HCT116 (cell line): ENCODE results near the gene SERAC1.

ENCODE experiments used
- CEBPB ChIP-seq: IDR thresholded peaks from 2 replicates; pipeline ENCODE4 v1.6.1; 2012; ENCODE audit warnings: low read depth
- ELF1 ChIP-seq: IDR thresholded peaks from 2 replicates; pipeline ENCODE4 v1.6.1; 2012; ENCODE audit warnings: low read depth, borderline replicate concordance
- EZH2 ChIP-seq: fragments of 200-600 bp; sonication (generic); IDR thresholded peaks from 2 replicates; pipeline ENCODE4 v1.6.1; 2017; ENCODE audit warnings: antibody characterized with exemption, mixed run types
- EZH2phosphoT487 ChIP-seq: fragments of 200-600 bp; IDR thresholded peaks from 2 replicates; pipeline ENCODE4 v1.6.1; 2018; ENCODE audit warnings: antibody characterized with exemption, borderline replicate concordance
- POLR2A ChIP-seq: IDR thresholded peaks from 2 replicates; pipeline ENCODE4 v1.7.0; 2011; ENCODE audit warnings: borderline replicate concordance; ENCODE audit not compliant: insufficient read depth, insufficient read length; ENCODE audit errors: extremely low read depth
- POLR2AphosphoS5 ChIP-seq: IDR thresholded peaks from 2 replicates; pipeline ENCODE4 v1.6.1; 2011; ENCODE audit warnings: mild to moderate bottlenecking, low read depth, low read length, moderate library complexity
- RAD21 ChIP-seq: IDR thresholded peaks from 2 replicates; pipeline ENCODE4 v1.6.1; 2012; ENCODE audit warnings: low read depth, mild to moderate bottlenecking
- SP1 ChIP-seq: IDR thresholded peaks from 2 replicates; pipeline ENCODE4 v1.6.1; 2012; ENCODE audit warnings: low read depth
- ZFX ChIP-seq: fragments of 450-650 bp; IDR thresholded peaks from 2 replicates; pipeline ENCODE4 v1.6.1; 2017
- TF ChIP-seq, protein P1 (sequence below), 3 experiments: fragments of 200-600 bp in 1 of 3; sonication (generic) in 1 of 3; IDR thresholded peaks in 2 of 3; conservative IDR thresholded peaks in 1 of 3; 2 replicates each; pipeline ENCODE4 v1.5.1; 2012 to 2017; ENCODE audit warnings: low read depth in 2 of 3, low read length in 2 of 3, antibody characterized with exemption in 1 of 3, borderline replicate concordance in 1 of 3, control low read depth in 1 of 3, mild to moderate bottlenecking in 1 of 3, mixed read lengths in 1 of 3, mixed run types in 1 of 3, moderate library complexity in 1 of 3; ENCODE audit not compliant: insufficient read depth in 1 of 3
- TF ChIP-seq, protein P2 (sequence below): IDR thresholded peaks from 2 replicates; pipeline ENCODE4 v1.6.1; 2012

DNA sequence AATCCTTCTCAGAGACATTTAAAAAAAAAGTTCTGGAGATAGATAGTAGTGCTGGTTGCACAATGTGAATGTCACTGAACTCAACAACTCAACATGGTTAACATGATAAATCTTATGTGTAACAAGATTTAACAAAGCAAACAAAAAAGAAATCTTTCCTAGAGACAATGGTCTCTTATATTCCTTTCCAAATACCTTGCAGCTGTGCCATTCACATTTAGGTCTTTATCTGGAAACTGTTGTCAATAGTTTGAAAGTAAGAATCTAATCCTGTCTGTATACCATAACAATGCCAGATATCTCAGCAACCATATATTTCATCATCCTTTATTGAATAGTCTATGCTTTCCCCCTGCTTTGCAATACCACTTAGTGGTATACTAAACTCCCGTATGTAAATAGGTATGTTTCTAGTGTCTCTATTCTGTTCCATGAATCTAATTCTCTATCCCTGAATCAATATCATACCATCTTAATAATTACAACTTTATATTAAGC is 2.1 kb downstream of the SERAC1 start:
- TF ChIP-seq, protein P1, sequence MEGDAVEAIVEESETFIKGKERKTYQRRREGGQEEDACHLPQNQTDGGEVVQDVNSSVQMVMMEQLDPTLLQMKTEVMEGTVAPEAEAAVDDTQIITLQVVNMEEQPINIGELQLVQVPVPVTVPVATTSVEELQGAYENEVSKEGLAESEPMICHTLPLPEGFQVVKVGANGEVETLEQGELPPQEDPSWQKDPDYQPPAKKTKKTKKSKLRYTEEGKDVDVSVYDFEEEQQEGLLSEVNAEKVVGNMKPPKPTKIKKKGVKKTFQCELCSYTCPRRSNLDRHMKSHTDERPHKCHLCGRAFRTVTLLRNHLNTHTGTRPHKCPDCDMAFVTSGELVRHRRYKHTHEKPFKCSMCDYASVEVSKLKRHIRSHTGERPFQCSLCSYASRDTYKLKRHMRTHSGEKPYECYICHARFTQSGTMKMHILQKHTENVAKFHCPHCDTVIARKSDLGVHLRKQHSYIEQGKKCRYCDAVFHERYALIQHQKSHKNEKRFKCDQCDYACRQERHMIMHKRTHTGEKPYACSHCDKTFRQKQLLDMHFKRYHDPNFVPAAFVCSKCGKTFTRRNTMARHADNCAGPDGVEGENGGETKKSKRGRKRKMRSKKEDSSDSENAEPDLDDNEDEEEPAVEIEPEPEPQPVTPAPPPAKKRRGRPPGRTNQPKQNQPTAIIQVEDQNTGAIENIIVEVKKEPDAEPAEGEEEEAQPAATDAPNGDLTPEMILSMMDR (IDR thresholded peaks at IDR 0.05 in 2 of 3, conservative IDR thresholded peaks at IDR 0.05 in 1 of 3; ENCODE audit: borderline replicate concordance in 1 of 3, insufficient read depth in 1 of 3, low read depth in 2 of 3, low read length in 2 of 3): no peak
- TF ChIP-seq CEBPB (no peak), POLR2AphosphoS5 (no peak), RAD21 (no peak), ZFX (no peak), ELF1 (no peak), EZH2phosphoT487 (no peak), SP1 (no peak), EZH2 (no peak), POLR2A (no peak)
- TF ChIP-seq, protein P2, sequence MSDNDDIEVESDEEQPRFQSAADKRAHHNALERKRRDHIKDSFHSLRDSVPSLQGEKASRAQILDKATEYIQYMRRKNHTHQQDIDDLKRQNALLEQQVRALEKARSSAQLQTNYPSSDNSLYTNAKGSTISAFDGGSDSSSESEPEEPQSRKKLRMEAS: no peak
